GM18498 (cell line): ENCODE measurements around the gene CTSK.
"Not testable (repeated sequence)": the region's sequence is repeated elsewhere in the genome, so short reads cannot be mapped to it uniquely, and the experiment has no call there.

Experiments
- ATAC-seq: cut with Tn5 transposase; IDR thresholded peaks from one replicate; pipeline ENCODE4 v1.9.1; 2021; ENCODE audit warnings: mild to moderate bottlenecking, moderate library complexity; ENCODE audit not compliant: unreplicated experiment

CTSK gene

GRCh38 chr1:150808121-150808520, at the start of gene CTSK:
Gene CTSK (minus strand): TSS chr1:150808260. CDS start chr1:150806805, 1,455 bp downstream.
- ATAC-seq: no peak

GRCh38 chr1:150852734-150853133, 44.7 kb upstream of the CTSK start:
- not testable (repeated sequence) for ATAC-seq

- ATAC-seq: not testable (repeated sequence)
Measured at GRCh38 chr1:150850801-150851362, 42.8 kb upstream of the CTSK start.

GRCh38 chr1:150846473-150847146, 38.5 kb upstream of the CTSK start:
- ATAC-seq: no peak

- ATAC-seq: no peak
Measured at GRCh38 chr1:150843474-150843873, 35.4 kb upstream of the CTSK start.

GRCh38 chr1:150842964-150843363, 34.9 kb upstream of the CTSK start:
- no peak for ATAC-seq

GRCh38 chr1:150842343-150842742, 34.3 kb upstream of the CTSK start:
- ATAC-seq: no peak

GRCh38 chr1:150841626-150842025, 33.6 kb upstream of the CTSK start:
- ATAC-seq: no peak

GRCh38 chr1:150840850-150841249, 32.8 kb upstream of the CTSK start:
- not testable (repeated sequence) for ATAC-seq

GRCh38 chr1:150836129-150836773, 28.2 kb upstream of the CTSK start:
- peak; percentile 91 for ATAC-seq

GRCh38 chr1:150833961-150834360, 25.9 kb upstream of the CTSK start:
- ATAC-seq: not testable (repeated sequence)

- no peak for ATAC-seq
Measured at GRCh38 chr1:150832597-150832996, 24.5 kb upstream of the CTSK start.

GRCh38 chr1:150829751-150830150, 21.7 kb upstream of the CTSK start:
- ATAC-seq: no peak

- ATAC-seq: no peak
Measured at GRCh38 chr1:150826299-150826698, 18.2 kb upstream of the CTSK start.

- no peak for ATAC-seq
Measured at GRCh38 chr1:150820730-150821512, 12.9 kb upstream of the CTSK start.

- ATAC-seq: no peak
Measured at GRCh38 chr1:150815871-150816270, 7.8 kb upstream of the CTSK start.

- ATAC-seq: no peak
Measured at GRCh38 chr1:150813028-150813707, 5.1 kb upstream of the CTSK start.

- ATAC-seq: no peak
Measured at GRCh38 chr1:150810958-150811659, 3.0 kb upstream of the CTSK start.

GRCh38 chr1:150809651-150810050, 1.6 kb upstream of the CTSK start:
- no peak for ATAC-seq

GRCh38 chr1:150808846-150809245, 786 bp upstream of the CTSK start:
- no peak for ATAC-seq
